Prostate gland (tissue), 2 donors: ENCODE results near the gene BTBD9.

Experiments used
- POLR2A ChIP-seq: fragments of 450-650 bp; IDR thresholded peaks from one replicate; pipeline ENCODE4 v1.6.1; 2016; ENCODE audit warnings: antibody characterized with exemption, mild to moderate bottlenecking
- POLR2AphosphoS5 ChIP-seq: sonication (generic); formaldehyde crosslinking; IDR thresholded peaks from one replicate; pipeline ENCODE4 v1.6.1; 2017; ENCODE audit warnings: antibody characterized with exemption
- TF ChIP-seq, protein P1 (sequence below), 4 experiments: fragments of 200-600 bp in 2 of 4; fragments of 450-650 bp in 2 of 4; sonication (generic) in 2 of 4; IDR thresholded peaks; 1 replicate in 3 of 4; 2 replicates in 1 of 4; pipeline ENCODE4 v1.5.1; 2016 to 2019; ENCODE audit warnings: antibody characterized with exemption in 4 of 4, mild to moderate bottlenecking in 2 of 4, moderate library complexity in 2 of 4

GRCh38 chr6:38509713-38510112, 130.0 kb downstream of the BTBD9 start:
- no peak for TF ChIP-seq POLR2A
- TF ChIP-seq, protein P1, sequence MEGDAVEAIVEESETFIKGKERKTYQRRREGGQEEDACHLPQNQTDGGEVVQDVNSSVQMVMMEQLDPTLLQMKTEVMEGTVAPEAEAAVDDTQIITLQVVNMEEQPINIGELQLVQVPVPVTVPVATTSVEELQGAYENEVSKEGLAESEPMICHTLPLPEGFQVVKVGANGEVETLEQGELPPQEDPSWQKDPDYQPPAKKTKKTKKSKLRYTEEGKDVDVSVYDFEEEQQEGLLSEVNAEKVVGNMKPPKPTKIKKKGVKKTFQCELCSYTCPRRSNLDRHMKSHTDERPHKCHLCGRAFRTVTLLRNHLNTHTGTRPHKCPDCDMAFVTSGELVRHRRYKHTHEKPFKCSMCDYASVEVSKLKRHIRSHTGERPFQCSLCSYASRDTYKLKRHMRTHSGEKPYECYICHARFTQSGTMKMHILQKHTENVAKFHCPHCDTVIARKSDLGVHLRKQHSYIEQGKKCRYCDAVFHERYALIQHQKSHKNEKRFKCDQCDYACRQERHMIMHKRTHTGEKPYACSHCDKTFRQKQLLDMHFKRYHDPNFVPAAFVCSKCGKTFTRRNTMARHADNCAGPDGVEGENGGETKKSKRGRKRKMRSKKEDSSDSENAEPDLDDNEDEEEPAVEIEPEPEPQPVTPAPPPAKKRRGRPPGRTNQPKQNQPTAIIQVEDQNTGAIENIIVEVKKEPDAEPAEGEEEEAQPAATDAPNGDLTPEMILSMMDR (IDR thresholded peaks at IDR 0.05) = no peak
- TF ChIP-seq POLR2AphosphoS5 = no peak
